GM23248 (cell line): ENCODE measurements around the gene DNAAF9.

ENCODE experiments used
- EZH2 ChIP-seq: fragments of 200-600 bp; sonication (generic); IDR thresholded peaks from 2 replicates; pipeline ENCODE4 v1.6.1; 2018; ENCODE audit warnings: antibody characterized with exemption, mild to moderate bottlenecking; ENCODE audit not compliant: insufficient read depth, poor library complexity, severe bottlenecking
- EZH2phosphoT487 ChIP-seq: fragments of 200-600 bp; sonication (generic); IDR thresholded peaks from 2 replicates; pipeline ENCODE4 v1.6.1; 2018; ENCODE audit warnings: antibody characterized with exemption, moderate library complexity, mild to moderate bottlenecking, low read depth; ENCODE audit not compliant: insufficient read depth

GRCh38 chr20:3431109-3431508 is 23.6 kb upstream of the DNAAF9 start:
- TF ChIP-seq EZH2phosphoT487 (no peak), EZH2 (no peak)
